Neural progenitor cell (in vitro differentiated cells): ENCODE results near the gene NAA25.

Source experiments
- CTCF ChIP-seq: fragments of 200-600 bp; sonication (generic); IDR thresholded peaks from 2 replicates; pipeline ENCODE4 v1.5.1; 2017; ENCODE audit warnings: antibody characterized with exemption, mild to moderate bottlenecking
- EZH2 ChIP-seq: fragments of 200-600 bp; sonication (generic); IDR thresholded peaks from 2 replicates; pipeline ENCODE4 v1.6.1; 2017; ENCODE audit warnings: antibody characterized with exemption, mild to moderate bottlenecking, moderate library complexity
- EZH2phosphoT487 ChIP-seq: fragments of 200-600 bp; sonication (generic); IDR thresholded peaks from 2 replicates; pipeline ENCODE4 v1.6.1; 2017; ENCODE audit warnings: antibody characterized with exemption

GRCh38 chr12:112146123-112146522 lies 37.5 kb upstream of the NAA25 start:
- no peak for TF ChIP-seq CTCF
- no peak for TF ChIP-seq EZH2
- no peak for TF ChIP-seq EZH2phosphoT487
